Measurements from ENCODE around the gene GORASP1.

The GORASP1 gene

GRCh38 chr3:39107388-39108199 is at the start of gene GORASP1, which contains the start of gene TTC21A:
TSS of gene GORASP1 (minus strand) at chr3:39107627. CDS start at chr3:39107541, 86 bp downstream.
TSS of gene TTC21A (plus strand) at chr3:39107680. CDS start at chr3:39107838, 158 bp downstream.
- DNase-seq (ENCODE audit: low spot score) = peak; percentile 63

- DNase-seq (ENCODE audit: low spot score) = no peak
Measured at GRCh38 chr3:39156421-39156820, 49.0 kb upstream of the GORASP1 start.

GRCh38 chr3:39154280-39155021 is 47.0 kb upstream of the GORASP1 start:
- DNase-seq (ENCODE audit: low spot score) = no peak

GRCh38 chr3:39153977-39154279 is 46.5 kb upstream of the GORASP1 start:
- DNase-seq (ENCODE audit: low spot score) = no peak

- DNase-seq (ENCODE audit: low spot score) = peak; percentile 56
Measured at GRCh38 chr3:39150803-39151631, 43.6 kb upstream of the GORASP1 start.

- DNase-seq (ENCODE audit: low spot score) = no peak
Measured at GRCh38 chr3:39150148-39150802, 42.8 kb upstream of the GORASP1 start.

- no peak for DNase-seq (ENCODE audit: low spot score)
Measured at GRCh38 chr3:39149498-39150147, 42.2 kb upstream of the GORASP1 start.

GRCh38 chr3:39149059-39149455 is 41.6 kb upstream of the GORASP1 start:
- no peak for DNase-seq (ENCODE audit: low spot score)

- DNase-seq (ENCODE audit: low spot score) = no peak
Measured at GRCh38 chr3:39148435-39149058, 41.1 kb upstream of the GORASP1 start.

- DNase-seq (ENCODE audit: low spot score) = peak; percentile 37
Measured at GRCh38 chr3:39147711-39148434, 40.4 kb upstream of the GORASP1 start.

GRCh38 chr3:39146611-39147591 is 39.5 kb upstream of the GORASP1 start:
- DNase-seq (ENCODE audit: low spot score) = peak; percentile 88

GRCh38 chr3:39146083-39146501 is 38.7 kb upstream of the GORASP1 start:
- DNase-seq (ENCODE audit: low spot score) = no peak

- no peak for DNase-seq (ENCODE audit: low spot score)
Measured at GRCh38 chr3:39144748-39145380, 37.4 kb upstream of the GORASP1 start.

GRCh38 chr3:39144095-39144747 is 36.8 kb upstream of the GORASP1 start:
- no peak for DNase-seq (ENCODE audit: low spot score)

GRCh38 chr3:39143051-39143885 is 35.8 kb upstream of the GORASP1 start:
- no peak for DNase-seq (ENCODE audit: low spot score)

GRCh38 chr3:39142067-39142466 is 34.6 kb upstream of the GORASP1 start:
- no peak for DNase-seq (ENCODE audit: low spot score)

Measured in CD4-positive, alpha-beta T cell treated with Interleukin-2 at 100 ng/mL for 4 hours (primary cell).